WERI-Rb-1 (cell line): ENCODE results near the gene ELOVL3.
"Not testable (repeated sequence)": the region's sequence is repeated elsewhere in the genome, so short reads cannot be mapped to it uniquely, and the experiment has no call there.

Experiments used
- DNase-seq: peaks from one replicate; pipeline ENCODE4 v3.0.0-alpha.2; 2020
- H3K27ac ChIP-seq: fragments of 250-450 bp; sonication (Bioruptor Pico); 2 replicates; pipeline ENCODE4 v1.5.1; 2020; ENCODE audit warnings: mild to moderate bottlenecking, moderate library complexity
- H3K27me3 ChIP-seq: fragments of 250-450 bp; sonication (Bioruptor Pico); 2 replicates; pipeline ENCODE4 v1.5.1; 2021; ENCODE audit warnings: mild to moderate bottlenecking, low read depth, moderate library complexity; ENCODE audit not compliant: insufficient read depth, severe bottlenecking
- H3K36me3 ChIP-seq: fragments of 250-450 bp; sonication (Bioruptor Pico); 2 replicates; pipeline ENCODE4 v1.5.1; 2020; ENCODE audit warnings: mild to moderate bottlenecking, moderate library complexity
- H3K4me3 ChIP-seq: 2 replicates; pipeline ENCODE4 v1.5.1; 2011; ENCODE audit warnings: low read depth, mild to moderate bottlenecking, control low read depth, low read length
- H3K9me3 ChIP-seq: fragments of 250-450 bp; sonication (Bioruptor Pico); 2 replicates; pipeline ENCODE4 v1.5.1; 2021; ENCODE audit warnings: mild to moderate bottlenecking, moderate library complexity; ENCODE audit not compliant: severe bottlenecking
- TF ChIP-seq, protein P1 (sequence below): IDR thresholded peaks from 2 replicates; pipeline ENCODE4 v1.5.1; 2011; ENCODE audit warnings: low read depth, mild to moderate bottlenecking, control low read depth, inconsistent platforms, low read length

The ELOVL3 gene

DNA sequence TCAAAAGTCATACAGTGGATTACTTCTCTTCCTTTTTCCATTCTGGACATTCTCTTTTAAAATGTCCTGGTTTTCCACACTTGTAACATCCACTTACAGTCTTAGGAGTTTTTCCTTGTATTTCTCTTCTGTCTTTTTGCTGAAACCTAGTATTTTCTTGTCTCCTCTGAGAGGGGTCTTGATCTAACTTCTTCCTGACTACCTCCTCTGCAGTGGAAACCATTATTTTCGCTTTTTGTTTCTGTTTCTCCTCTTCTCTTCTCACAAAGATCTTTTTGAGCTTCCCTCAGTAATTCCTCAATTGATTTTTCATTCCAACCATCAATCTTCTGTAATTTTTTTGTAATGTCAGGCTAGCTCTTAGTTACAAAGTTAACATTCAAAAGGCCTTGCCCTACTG lies 23.7 kb upstream of the ELOVL3 start:
- H3K9me3 ChIP-seq, result peaks cover 22% of the 10 kb centered on the region
- DNase-seq, result no peak
- no peak overlapping the region for H3K4me3 ChIP-seq
- no peaks in the 10 kb centered on the region for H3K36me3 ChIP-seq
- TF ChIP-seq, protein P1, sequence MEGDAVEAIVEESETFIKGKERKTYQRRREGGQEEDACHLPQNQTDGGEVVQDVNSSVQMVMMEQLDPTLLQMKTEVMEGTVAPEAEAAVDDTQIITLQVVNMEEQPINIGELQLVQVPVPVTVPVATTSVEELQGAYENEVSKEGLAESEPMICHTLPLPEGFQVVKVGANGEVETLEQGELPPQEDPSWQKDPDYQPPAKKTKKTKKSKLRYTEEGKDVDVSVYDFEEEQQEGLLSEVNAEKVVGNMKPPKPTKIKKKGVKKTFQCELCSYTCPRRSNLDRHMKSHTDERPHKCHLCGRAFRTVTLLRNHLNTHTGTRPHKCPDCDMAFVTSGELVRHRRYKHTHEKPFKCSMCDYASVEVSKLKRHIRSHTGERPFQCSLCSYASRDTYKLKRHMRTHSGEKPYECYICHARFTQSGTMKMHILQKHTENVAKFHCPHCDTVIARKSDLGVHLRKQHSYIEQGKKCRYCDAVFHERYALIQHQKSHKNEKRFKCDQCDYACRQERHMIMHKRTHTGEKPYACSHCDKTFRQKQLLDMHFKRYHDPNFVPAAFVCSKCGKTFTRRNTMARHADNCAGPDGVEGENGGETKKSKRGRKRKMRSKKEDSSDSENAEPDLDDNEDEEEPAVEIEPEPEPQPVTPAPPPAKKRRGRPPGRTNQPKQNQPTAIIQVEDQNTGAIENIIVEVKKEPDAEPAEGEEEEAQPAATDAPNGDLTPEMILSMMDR, result no peak
- no peak overlapping the region for H3K27ac ChIP-seq
- H3K27me3 ChIP-seq, result no peaks in the 10 kb centered on the region

DNA sequence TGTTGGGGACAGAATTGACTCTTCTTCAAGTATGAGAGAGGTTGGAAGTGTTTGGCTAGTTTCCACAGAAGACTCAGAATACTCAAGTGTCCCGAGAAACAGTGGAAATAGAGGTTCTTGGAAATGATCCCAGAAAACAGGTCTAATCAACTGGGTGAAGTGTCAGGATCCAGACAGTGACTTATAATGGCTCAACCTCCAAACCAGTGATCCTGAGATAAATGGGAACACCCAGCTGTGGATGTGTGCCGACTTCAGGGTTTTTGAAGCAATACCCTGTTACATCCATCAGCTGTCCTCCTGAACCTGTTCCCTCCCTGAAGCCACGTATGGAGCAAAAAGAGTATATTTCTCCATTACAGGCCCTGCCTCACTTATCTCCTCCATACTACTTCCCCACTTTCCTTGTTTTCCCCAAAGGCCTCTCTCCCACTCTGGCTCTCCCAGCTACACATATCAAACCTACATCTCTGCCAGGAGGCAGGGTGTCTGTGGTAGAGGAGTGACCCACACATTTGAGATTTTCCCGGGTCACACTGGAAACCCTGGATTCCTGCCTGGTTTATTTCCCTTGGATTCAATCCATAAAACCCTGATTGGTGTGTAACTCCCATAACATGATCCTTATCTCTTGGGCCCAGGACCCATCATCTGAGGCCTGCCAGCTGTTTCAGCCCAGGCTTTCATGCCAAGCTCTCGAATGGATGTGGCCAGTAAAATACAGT lies 17.6 kb upstream of the ELOVL3 start:
- no peaks in the 10 kb centered on the region for H3K27me3 ChIP-seq
- H3K36me3 ChIP-seq, result no peaks in the 10 kb centered on the region
- TF ChIP-seq, protein P1, result no peak
- DNase-seq, result no peak
- no peak overlapping the region for H3K27ac ChIP-seq
- H3K9me3 ChIP-seq, result peaks cover 16% of the 10 kb centered on the region
- H3K4me3 ChIP-seq, result no peak overlapping the region

GRCh38 chr10:102211615-102212299 lies 14.3 kb upstream of the ELOVL3 start:
- H3K36me3 ChIP-seq, result no peaks in the 10 kb centered on the region
- no peaks in the 10 kb centered on the region for H3K27me3 ChIP-seq
- no peak for DNase-seq
- H3K27ac ChIP-seq, result no peak overlapping the region
- H3K9me3 ChIP-seq, result no peaks in the 10 kb centered on the region
- TF ChIP-seq, protein P1, result no peak
- no peak overlapping the region for H3K4me3 ChIP-seq

- H3K9me3 ChIP-seq, H3K36me3 ChIP-seq, H3K27me3 ChIP-seq, DNase-seq, H3K27ac ChIP-seq, H3K4me3 ChIP-seq: not testable (repeated sequence)
Measured at GRCh38 chr10:102213599-102213998, 12.5 kb upstream of the ELOVL3 start.

DNA sequence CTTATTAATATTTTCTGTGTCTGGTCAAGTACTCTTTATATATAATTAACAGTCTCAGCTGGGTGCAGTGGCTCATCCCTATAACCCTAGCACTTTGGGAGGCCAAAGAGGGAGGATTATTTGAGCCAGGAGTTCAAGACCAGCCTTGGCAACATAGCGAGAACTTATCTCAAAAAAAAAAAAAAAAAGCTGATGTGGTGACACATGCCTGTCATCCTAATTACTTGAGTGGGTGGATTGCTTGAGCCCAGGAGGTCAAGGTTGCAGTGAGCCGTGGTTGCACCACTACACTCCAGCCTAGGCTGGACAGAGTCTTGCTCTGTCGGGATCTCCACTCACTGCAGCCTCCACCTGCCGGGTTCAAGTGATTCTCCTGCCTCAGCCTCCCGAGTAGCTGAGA lies 6.7 kb upstream of the ELOVL3 start:
- H3K27ac ChIP-seq, result no peak overlapping the region
- no peaks in the 10 kb centered on the region for H3K9me3 ChIP-seq
- no peaks in the 10 kb centered on the region for H3K27me3 ChIP-seq
- H3K4me3 ChIP-seq, result no peak overlapping the region
- no peaks in the 10 kb centered on the region for H3K36me3 ChIP-seq
- no peak for DNase-seq
- TF ChIP-seq, protein P1, result no peak

DNA sequence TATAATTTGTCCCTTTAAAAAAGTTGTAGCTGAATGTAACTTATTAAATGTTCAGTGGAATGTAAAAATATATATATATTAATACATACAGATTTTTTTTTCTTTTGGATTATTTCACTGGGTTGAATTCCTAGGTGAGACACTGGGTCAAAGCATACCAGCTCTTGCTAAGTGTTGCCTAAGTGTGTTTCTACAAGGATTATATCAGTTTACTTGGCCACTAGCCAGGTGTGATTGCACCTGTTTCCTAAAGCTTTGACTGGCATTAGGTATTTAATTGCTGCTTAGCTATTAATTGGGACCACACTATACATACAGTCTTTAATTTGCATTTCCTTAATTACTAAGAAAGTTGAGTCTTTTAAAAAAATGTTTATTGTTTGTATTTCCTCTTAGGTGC lies 5.5 kb upstream of the ELOVL3 start:
- Histone ChIP-seq H3K4me3 (no peak overlapping the region), H3K9me3 (no peaks in the 10 kb centered on the region), H3K27me3 (no peaks in the 10 kb centered on the region), H3K27ac (no peak overlapping the region), H3K36me3 (no peaks in the 10 kb centered on the region)
- TF ChIP-seq, protein P1, result no peak
- no peak for DNase-seq
